Measurements from ENCODE around the gene KRT5.

The KRT5 gene

DNA sequence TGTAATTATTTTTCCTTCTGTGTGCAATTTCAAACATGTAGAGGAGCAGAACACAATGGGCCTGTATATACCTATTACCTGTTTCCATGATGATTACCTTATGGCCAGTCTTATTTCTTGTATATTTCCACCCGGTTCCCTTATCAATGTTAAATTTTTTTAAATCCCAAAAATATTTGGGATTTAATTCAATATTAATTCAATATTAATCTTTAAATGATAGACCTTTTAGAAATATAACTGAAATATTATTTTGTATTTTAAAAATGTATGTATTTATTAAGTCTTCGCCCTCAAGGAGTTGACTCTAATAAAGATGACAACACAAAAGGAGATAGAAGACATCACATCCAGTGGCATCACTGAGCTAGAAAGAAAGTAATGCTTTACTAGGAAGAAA is 46.0 kb downstream of the KRT5 start:
- no peak overlapping the region for H3K27ac ChIP-seq
- TF ChIP-seq, protein P1, sequence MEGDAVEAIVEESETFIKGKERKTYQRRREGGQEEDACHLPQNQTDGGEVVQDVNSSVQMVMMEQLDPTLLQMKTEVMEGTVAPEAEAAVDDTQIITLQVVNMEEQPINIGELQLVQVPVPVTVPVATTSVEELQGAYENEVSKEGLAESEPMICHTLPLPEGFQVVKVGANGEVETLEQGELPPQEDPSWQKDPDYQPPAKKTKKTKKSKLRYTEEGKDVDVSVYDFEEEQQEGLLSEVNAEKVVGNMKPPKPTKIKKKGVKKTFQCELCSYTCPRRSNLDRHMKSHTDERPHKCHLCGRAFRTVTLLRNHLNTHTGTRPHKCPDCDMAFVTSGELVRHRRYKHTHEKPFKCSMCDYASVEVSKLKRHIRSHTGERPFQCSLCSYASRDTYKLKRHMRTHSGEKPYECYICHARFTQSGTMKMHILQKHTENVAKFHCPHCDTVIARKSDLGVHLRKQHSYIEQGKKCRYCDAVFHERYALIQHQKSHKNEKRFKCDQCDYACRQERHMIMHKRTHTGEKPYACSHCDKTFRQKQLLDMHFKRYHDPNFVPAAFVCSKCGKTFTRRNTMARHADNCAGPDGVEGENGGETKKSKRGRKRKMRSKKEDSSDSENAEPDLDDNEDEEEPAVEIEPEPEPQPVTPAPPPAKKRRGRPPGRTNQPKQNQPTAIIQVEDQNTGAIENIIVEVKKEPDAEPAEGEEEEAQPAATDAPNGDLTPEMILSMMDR (conservative IDR thresholded peaks at IDR 0.05): no peak
- no peak for TF ChIP-seq ZFX (IDR thresholded peaks at IDR 0.05)

DNA sequence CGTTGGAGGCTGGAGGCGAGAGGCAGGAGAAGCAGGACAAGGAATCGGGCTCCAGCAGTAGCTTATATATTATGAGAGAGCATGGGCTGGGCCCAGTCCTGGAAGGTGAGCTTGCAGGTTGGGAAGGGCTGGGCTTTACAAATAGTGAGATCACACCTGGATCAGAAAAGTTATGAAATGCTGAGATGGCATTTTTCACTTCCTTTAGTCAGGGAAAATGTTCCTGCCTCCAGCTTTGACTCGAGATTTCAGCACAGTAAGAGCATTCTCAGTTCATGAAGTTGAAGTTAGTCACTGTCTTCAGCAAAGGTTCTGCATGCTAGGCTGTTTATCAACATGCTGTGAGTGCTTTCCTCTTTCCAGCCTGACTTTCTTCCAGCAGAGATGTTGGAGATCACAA is 46.4 kb downstream of the KRT5 start, which contains the start of gene KRT6C:
Gene KRT6C (minus strand): TSS at position 38 of the 400 bp plus-strand sequence. CDS start 68 bp downstream, outside the sequence.
- TF ChIP-seq ZFX (IDR thresholded peaks at IDR 0.05): no peak
- TF ChIP-seq, protein P1 (conservative IDR thresholded peaks at IDR 0.05): no peak
- H3K27ac ChIP-seq: no peak within 1 kb of the TSS; the same call in 1 of the 2 replicates

DNA sequence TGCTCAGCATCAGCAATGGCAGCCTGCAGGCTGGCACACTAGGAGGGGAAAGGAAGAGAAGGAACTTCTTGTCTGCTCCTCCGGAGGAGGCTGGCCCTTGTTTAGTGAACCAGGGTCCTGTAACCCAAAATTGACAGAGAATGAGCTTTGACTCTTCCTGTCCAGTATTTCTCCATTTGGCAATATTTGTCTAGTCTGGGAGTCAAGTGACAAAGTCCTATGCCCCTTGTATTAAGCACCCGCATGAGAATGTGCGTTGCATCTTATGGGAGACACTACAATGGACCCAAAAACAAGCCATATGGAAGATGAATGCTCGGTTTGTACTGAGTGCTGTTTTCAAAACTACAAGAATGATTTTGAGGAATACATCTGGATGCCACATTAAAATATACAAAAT is 50.3 kb downstream of the KRT5 start:
- no peak overlapping the region for H3K27ac ChIP-seq
- TF ChIP-seq ZFX (IDR thresholded peaks at IDR 0.05): no peak
- TF ChIP-seq, protein P1 (conservative IDR thresholded peaks at IDR 0.05): no peak

DNA sequence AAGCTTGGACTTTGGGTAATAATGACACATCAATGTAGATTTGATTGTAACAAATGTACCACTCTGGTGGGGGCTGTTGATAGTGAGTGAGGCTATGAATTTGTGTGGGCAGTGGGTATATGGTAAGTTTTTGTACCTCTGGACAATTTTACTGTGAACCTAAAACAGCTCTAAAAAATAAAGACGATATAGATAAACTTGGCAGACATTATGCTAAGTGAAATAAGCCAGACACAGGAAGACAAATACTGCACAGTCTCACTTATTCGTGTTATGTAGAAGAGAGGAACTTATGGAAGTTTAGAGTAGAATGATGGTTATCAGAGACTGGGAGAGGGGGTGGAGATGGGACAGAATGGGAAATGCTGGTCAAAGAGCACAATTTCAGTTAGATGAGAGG is 55.3 kb downstream of the KRT5 start:
- no peak overlapping the region for H3K27ac ChIP-seq
- TF ChIP-seq ZFX (IDR thresholded peaks at IDR 0.05): no peak
- TF ChIP-seq, protein P1 (conservative IDR thresholded peaks at IDR 0.05): no peak
